ENCODE data around the gene TAX1BP1. TPM values are rescaled to one million over a fixed set of nuclear protein-coding genes. Genes with fewer than 3 reads are reported as not detected.

Gene TAX1BP1
- total RNA-seq, 1 donor = 112 TPM

- Histone ChIP-seq H3K79me2 (ENCODE audit: insufficient read depth, low read length) (no peaks in the 10 kb centered on the region), H4K20me1 (ENCODE audit: insufficient read depth, low read length) (peaks cover 7% of the 10 kb centered on the region), H3K27ac (ENCODE audit: low read depth, low read length) (peak overlapping the region; percentile 22), H2AFZ (ENCODE audit: low read length) (no peak overlapping the region), H3K4me3 (ENCODE audit: insufficient read depth, low read length) (no peak overlapping the region), H3K9me3 (ENCODE audit: low read depth, low read length) (no peaks in the 10 kb centered on the region), H3K4me2 (ENCODE audit: insufficient read depth, low read length) (peak overlapping the region; percentile 32), H3K4me1 (ENCODE audit: insufficient read depth, low read length) (peaks cover 9% of the 10 kb centered on the region), H3K36me3 (ENCODE audit: insufficient read depth, low read length) (no peaks in the 10 kb centered on the region), H3K27me3 (ENCODE audit: insufficient read depth, low read length) (no peaks in the 10 kb centered on the region)
- DNase-seq (ENCODE audit: insufficient read length, low spot score, missing footprints) = peak; percentile 65
- TF ChIP-seq CTCF (IDR thresholded peaks at IDR 0.05; ENCODE audit: extremely low read depth, low read depth, low read length) = no peak
Observed at GRCh38 chr7:27873981-27874957, 134.3 kb downstream of the TAX1BP1 start.

GRCh38 chr7:27875061-27875460, 135.1 kb downstream of the TAX1BP1 start:
- Histone ChIP-seq H3K4me1 (ENCODE audit: insufficient read depth, low read length) (peaks cover 9% of the 10 kb centered on the region), H3K9me3 (ENCODE audit: low read depth, low read length) (no peaks in the 10 kb centered on the region), H3K27me3 (ENCODE audit: insufficient read depth, low read length) (no peaks in the 10 kb centered on the region), H3K79me2 (ENCODE audit: insufficient read depth, low read length) (no peaks in the 10 kb centered on the region), H3K36me3 (ENCODE audit: insufficient read depth, low read length) (no peaks in the 10 kb centered on the region), H3K27ac (ENCODE audit: low read depth, low read length) (no peak overlapping the region), H3K4me2 (ENCODE audit: insufficient read depth, low read length) (no peak overlapping the region), H4K20me1 (ENCODE audit: insufficient read depth, low read length) (peaks cover 7% of the 10 kb centered on the region), H2AFZ (ENCODE audit: low read length) (no peak overlapping the region), H3K4me3 (ENCODE audit: insufficient read depth, low read length) (no peak overlapping the region)
- TF ChIP-seq CTCF (IDR thresholded peaks at IDR 0.05; ENCODE audit: extremely low read depth, low read depth, low read length) = no peak
- no peak for DNase-seq (ENCODE audit: insufficient read length, low spot score, missing footprints)

- H4K20me1 ChIP-seq (ENCODE audit: insufficient read depth, low read length) = peaks cover 7% of the 10 kb centered on the region
- DNase-seq (ENCODE audit: insufficient read length, low spot score, missing footprints) = no peak
- no peak overlapping the region for H3K4me3 ChIP-seq (ENCODE audit: insufficient read depth, low read length)
- H3K36me3 ChIP-seq (ENCODE audit: insufficient read depth, low read length) = no peaks in the 10 kb centered on the region
- no peaks in the 10 kb centered on the region for H3K79me2 ChIP-seq (ENCODE audit: insufficient read depth, low read length)
- no peak overlapping the region for H3K27ac ChIP-seq (ENCODE audit: low read depth, low read length)
- no peaks in the 10 kb centered on the region for H3K27me3 ChIP-seq (ENCODE audit: insufficient read depth, low read length)
- H3K9me3 ChIP-seq (ENCODE audit: low read depth, low read length) = no peaks in the 10 kb centered on the region
- H2AFZ ChIP-seq (ENCODE audit: low read length) = no peak overlapping the region
- H3K4me1 ChIP-seq (ENCODE audit: insufficient read depth, low read length) = peaks cover 9% of the 10 kb centered on the region
- no peak overlapping the region for H3K4me2 ChIP-seq (ENCODE audit: insufficient read depth, low read length)
- TF ChIP-seq CTCF (IDR thresholded peaks at IDR 0.05; ENCODE audit: extremely low read depth, low read depth, low read length) = no peak
Observed at GRCh38 chr7:27875832-27876231, 135.9 kb downstream of the TAX1BP1 start.

DNA sequence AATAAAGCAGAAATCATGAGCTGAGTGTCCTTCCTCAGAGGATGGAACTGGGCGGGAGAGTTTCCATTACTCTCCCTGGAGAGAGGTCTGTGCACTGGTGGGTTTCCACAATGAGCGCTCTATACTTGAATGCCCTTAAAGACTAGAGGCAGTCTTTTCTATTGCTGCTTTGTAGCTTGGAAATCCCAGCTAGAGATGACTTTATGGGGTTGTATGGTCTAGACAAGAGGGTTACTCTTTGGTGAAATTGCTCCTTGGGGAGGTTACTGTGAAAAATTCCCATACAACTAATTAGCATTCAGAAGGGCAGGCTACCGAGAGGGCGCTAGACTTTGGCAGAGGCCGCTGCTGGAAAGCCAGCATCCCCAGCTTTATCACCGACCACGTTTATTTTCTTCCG, 136.8 kb downstream of the TAX1BP1 start:
- Histone ChIP-seq H4K20me1 (ENCODE audit: insufficient read depth, low read length) (peaks cover 9% of the 10 kb centered on the region), H3K36me3 (ENCODE audit: insufficient read depth, low read length) (no peaks in the 10 kb centered on the region), H3K4me1 (ENCODE audit: insufficient read depth, low read length) (peaks cover 9% of the 10 kb centered on the region), H3K27me3 (ENCODE audit: insufficient read depth, low read length) (no peaks in the 10 kb centered on the region), H3K4me2 (ENCODE audit: insufficient read depth, low read length) (no peak overlapping the region), H3K9me3 (ENCODE audit: low read depth, low read length) (no peaks in the 10 kb centered on the region), H3K79me2 (ENCODE audit: insufficient read depth, low read length) (no peaks in the 10 kb centered on the region), H3K27ac (ENCODE audit: low read depth, low read length) (no peak overlapping the region), H2AFZ (ENCODE audit: low read length) (no peak overlapping the region), H3K4me3 (ENCODE audit: insufficient read depth, low read length) (no peak overlapping the region)
- TF ChIP-seq CTCF (IDR thresholded peaks at IDR 0.05; ENCODE audit: extremely low read depth, low read depth, low read length) = no peak
- DNase-seq (ENCODE audit: insufficient read length, low spot score, missing footprints) = no peak

All from osteoblast (primary cell).